CD4-positive, alpha-beta T cell (primary cell): ENCODE results near the gene BOLA1. TPM values are rescaled to one million over a fixed set of nuclear protein-coding genes. Genes with fewer than 3 reads are reported as not detected.
"Not testable (repeated sequence)": the region's sequence is repeated elsewhere in the genome, so short reads cannot be mapped to it uniquely, and the experiment has no call there.

ENCODE experiments used
- ATAC-seq: fragments of 200-7000 bp; cut with Tn5 transposase; one replicate; pipeline ENCODE4 v1.10.0; 2022; ENCODE audit warnings: mild to moderate bottlenecking; ENCODE audit not compliant: poor library complexity
- CTCF ChIA-PET: fragments of 350-600 bp; sonication (Branson Sonifier 250); formaldehyde crosslinking; loops from one replicate; lab custom pipeline; 2021; ENCODE audit warnings: antibody characterized with exemption, inconsistent platforms; lab: Charles Lee
- POLR2A ChIA-PET: fragments of 350-600 bp; sonication (Branson Sonifier 250); formaldehyde crosslinking; loops from one replicate; lab custom pipeline; 2021; ENCODE audit warnings: antibody characterized with exemption, inconsistent platforms; lab: Charles Lee
- DNase-seq, 14 experiments: peaks; one replicate each; pipeline ENCODE4 v3.0.0-alpha.2; 2013 to 2020; ENCODE audit warnings: mixed read lengths in 2 of 14
- H3K27ac ChIP-seq, 2 donors: one replicate each; pipeline versions ENCODE4 v1.5.1 to v1.7.0; 2013; ENCODE audit warnings: low read length in 2 of 2, low read depth in 1 of 2, mild to moderate bottlenecking in 1 of 2
- H3K27me3 ChIP-seq, 2 experiments: 1 replicate in 1 of 2; 2 replicates in 1 of 2; pipeline versions ENCODE4 v1.6.1 to v1.7.0; 2013; ENCODE audit warnings: low read length in 2 of 2, control low read depth in 1 of 2, mild to moderate bottlenecking in 1 of 2, moderate library complexity in 1 of 2; ENCODE audit not compliant: insufficient read depth in 2 of 2, control insufficient read depth in 1 of 2
- H3K36me3 ChIP-seq: one replicate; pipeline ENCODE4 v1.6.1; 2013; ENCODE audit warnings: low read length, control low read depth; ENCODE audit not compliant: insufficient read depth
- H3K4me1 ChIP-seq: one replicate; pipeline ENCODE4 v1.6.1; 2013; ENCODE audit warnings: low read length, control low read depth; ENCODE audit not compliant: insufficient read depth
- H3K4me3 ChIP-seq: one replicate; pipeline ENCODE4 v1.5.1; 2013; ENCODE audit warnings: mild to moderate bottlenecking, low read length, moderate library complexity
- H3K9me3 ChIP-seq, 2 experiments: 1 replicate in 1 of 2; 2 replicates in 1 of 2; pipeline versions ENCODE4 v1.6.1 to v1.7.0; 2013; ENCODE audit warnings: low read length in 2 of 2, mild to moderate bottlenecking in 2 of 2, control low read depth in 1 of 2, moderate library complexity in 1 of 2; ENCODE audit not compliant: control insufficient read depth in 1 of 2, insufficient read depth in 1 of 2
- H3K27ac Mint-ChIP-seq: one replicate; pipeline ENCODE4 v1.8.0; 2020; ENCODE audit warnings: mixed read lengths
- H3K27me3 Mint-ChIP-seq: one replicate; pipeline ENCODE4 v1.8.0; 2021; ENCODE audit warnings: mixed read lengths
- H3K36me3 Mint-ChIP-seq: one replicate; pipeline ENCODE4 v1.8.0; 2021; ENCODE audit warnings: low read depth, mixed read lengths
- H3K4me1 Mint-ChIP-seq: one replicate; pipeline ENCODE4 v1.8.0; 2021; ENCODE audit warnings: low read depth, mixed read lengths
- H3K4me3 Mint-ChIP-seq: one replicate; pipeline ENCODE4 v1.8.0; 2020; ENCODE audit warnings: mild to moderate bottlenecking, mixed read lengths
- H3K9me3 Mint-ChIP-seq: one replicate; pipeline ENCODE4 v1.8.0; 2020; ENCODE audit warnings: mixed read lengths
- intact Hi-C, 2 experiments: fragments of 100-400 bp; cut with DNase I in 1 of 2; cut with micrococcal nuclease in 1 of 2; formaldehyde crosslinking; loops; one replicate each; pipeline versions ENCODE4 v1.15.1 to v1.9.0; 2023 to 2025; cut with DNase I, micrococcal nuclease
- total RNA-seq, 174 experiments: library from RNA in 2 of 174; stranded (reverse) in 2 of 174; gene quantifications; one replicate each; pipeline ENCODE4 v1.2.3 and lab custom pipeline; 2021 to 2026
- TF ChIP-seq, protein P1 (sequence below): fragments of 200-600 bp; IDR thresholded peaks from one replicate; pipeline ENCODE4 v1.8.0; 2022; ENCODE audit warnings: antibody characterized with exemption, mild to moderate bottlenecking

The BOLA1 gene
- total RNA-seq, 2 experiments from 2014 or later, result 4.6 to 6.4 TPM

DNA sequence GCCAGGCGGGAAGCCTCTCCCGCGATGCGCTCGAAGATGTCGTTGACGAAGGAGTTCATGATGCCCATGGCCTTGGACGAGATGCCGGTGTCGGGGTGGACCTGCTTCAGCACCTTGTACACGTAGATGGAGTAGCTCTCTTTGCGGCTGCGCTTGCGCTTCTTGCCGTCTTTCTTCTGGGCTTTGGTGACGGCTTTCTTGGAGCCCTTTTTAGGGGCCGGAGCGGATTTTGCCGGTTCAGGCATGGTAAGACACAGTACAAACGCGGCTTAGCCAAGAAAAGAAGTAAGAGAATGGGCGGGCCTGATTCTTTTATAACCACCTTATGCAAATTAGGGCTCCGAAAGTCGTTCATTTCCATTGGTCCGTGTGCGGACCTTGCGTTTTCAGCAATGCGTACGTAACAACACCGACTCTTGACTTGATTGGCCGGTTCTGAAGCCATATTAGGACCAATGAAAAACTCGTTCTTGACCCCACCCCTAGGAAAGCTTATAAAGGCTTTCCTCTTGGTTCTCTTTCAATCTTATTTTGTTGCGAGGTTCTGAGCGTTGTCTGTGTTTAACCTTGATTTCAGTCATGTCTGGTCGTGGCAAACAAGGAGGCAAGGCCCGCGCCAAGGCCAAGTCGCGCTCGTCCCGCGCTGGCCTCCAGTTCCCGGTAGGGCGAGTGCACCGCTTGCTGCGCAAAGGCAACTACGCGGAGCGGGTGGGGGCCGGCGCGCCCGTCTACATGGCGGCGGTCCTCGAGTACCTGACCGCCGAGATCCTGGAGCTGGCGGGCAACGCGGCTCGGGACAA, 12.8 kb upstream of the BOLA1 start:
- Histone ChIP-seq H3K27me3 (no peaks in the 10 kb centered on the region), H3K9me3 (peaks cover 0 to 3% of the 10 kb centered on the region in 2 experiments), H3K4me3 (peak overlapping the region; percentile 87), H3K36me3 (no peaks in the 10 kb centered on the region), H3K27ac (peak overlapping the region; percentile 91 to 96), H3K4me1 (peaks cover 31% of the 10 kb centered on the region)
- H3K4me3 Mint-ChIP-seq, result no peak overlapping the region
- ChIA-PET CTCF (interaction anchor here (1.2 to 1.8 kb wide), 3 partner anchors 13 to 43 kb away, joined by 4 to 5 read pairs (median 4); partner anchors contain the start of gene BOLA1), POLR2A (interaction anchor here (0.6 to 6.7 kb wide), 53 partner anchors 9 to 1589 kb away, joined by 3 to 259 read pairs (median 10); partner anchors contain the start of genes ANP32E, APH1A, BOLA1 and CERS2)
- peaks cover 10% of the 10 kb centered on the region for H3K4me1 Mint-ChIP-seq
- no peaks in the 10 kb centered on the region for H3K27me3 Mint-ChIP-seq
- H3K36me3 Mint-ChIP-seq, result no peaks in the 10 kb centered on the region
- intact Hi-C loops, result no loop called here
- no peaks in the 10 kb centered on the region for H3K9me3 Mint-ChIP-seq
- ATAC-seq, result peak; percentile 65
- peak; percentile 67 to 98 (median 82) for DNase-seq
- H3K27ac Mint-ChIP-seq, result no peak overlapping the region
- TF ChIP-seq, protein P1, sequence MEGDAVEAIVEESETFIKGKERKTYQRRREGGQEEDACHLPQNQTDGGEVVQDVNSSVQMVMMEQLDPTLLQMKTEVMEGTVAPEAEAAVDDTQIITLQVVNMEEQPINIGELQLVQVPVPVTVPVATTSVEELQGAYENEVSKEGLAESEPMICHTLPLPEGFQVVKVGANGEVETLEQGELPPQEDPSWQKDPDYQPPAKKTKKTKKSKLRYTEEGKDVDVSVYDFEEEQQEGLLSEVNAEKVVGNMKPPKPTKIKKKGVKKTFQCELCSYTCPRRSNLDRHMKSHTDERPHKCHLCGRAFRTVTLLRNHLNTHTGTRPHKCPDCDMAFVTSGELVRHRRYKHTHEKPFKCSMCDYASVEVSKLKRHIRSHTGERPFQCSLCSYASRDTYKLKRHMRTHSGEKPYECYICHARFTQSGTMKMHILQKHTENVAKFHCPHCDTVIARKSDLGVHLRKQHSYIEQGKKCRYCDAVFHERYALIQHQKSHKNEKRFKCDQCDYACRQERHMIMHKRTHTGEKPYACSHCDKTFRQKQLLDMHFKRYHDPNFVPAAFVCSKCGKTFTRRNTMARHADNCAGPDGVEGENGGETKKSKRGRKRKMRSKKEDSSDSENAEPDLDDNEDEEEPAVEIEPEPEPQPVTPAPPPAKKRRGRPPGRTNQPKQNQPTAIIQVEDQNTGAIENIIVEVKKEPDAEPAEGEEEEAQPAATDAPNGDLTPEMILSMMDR, result no peak

DNA sequence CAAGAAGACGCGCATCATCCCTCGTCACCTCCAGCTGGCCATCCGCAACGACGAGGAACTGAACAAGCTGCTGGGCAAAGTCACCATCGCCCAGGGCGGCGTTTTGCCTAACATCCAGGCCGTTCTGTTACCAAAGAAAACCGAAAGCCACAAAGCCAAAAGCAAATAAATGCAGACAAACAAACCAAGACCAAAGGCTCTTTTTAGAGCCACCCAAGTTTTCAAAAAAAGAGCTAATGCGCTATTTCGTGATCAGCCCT, 12.2 kb upstream of the BOLA1 start:
- H3K27me3 Mint-ChIP-seq, H3K36me3 ChIP-seq, ATAC-seq, H3K9me3 Mint-ChIP-seq, intact Hi-C loops, H3K9me3 ChIP-seq, H3K27me3 ChIP-seq, DNase-seq, H3K36me3 Mint-ChIP-seq, H3K27ac Mint-ChIP-seq, H3K4me1 Mint-ChIP-seq, H3K4me3 Mint-ChIP-seq: not testable (repeated sequence)
- ChIA-PET CTCF (interaction anchor here (1.2 to 1.8 kb wide), 3 partner anchors 13 to 43 kb away, joined by 4 to 5 read pairs (median 4); partner anchors contain the start of gene BOLA1), POLR2A (interaction anchor here (0.6 to 6.7 kb wide), 49 partner anchors 7 to 1088 kb away, joined by 3 to 259 read pairs (median 11); partner anchors contain the start of genes ANP32E, APH1A, BOLA1 and CERS2)
- H3K27ac ChIP-seq, result peak overlapping the region; percentile 91 to 96
- H3K4me1 ChIP-seq, result peaks cover 31% of the 10 kb centered on the region
- H3K4me3 ChIP-seq, result peak overlapping the region; percentile 87

DNA sequence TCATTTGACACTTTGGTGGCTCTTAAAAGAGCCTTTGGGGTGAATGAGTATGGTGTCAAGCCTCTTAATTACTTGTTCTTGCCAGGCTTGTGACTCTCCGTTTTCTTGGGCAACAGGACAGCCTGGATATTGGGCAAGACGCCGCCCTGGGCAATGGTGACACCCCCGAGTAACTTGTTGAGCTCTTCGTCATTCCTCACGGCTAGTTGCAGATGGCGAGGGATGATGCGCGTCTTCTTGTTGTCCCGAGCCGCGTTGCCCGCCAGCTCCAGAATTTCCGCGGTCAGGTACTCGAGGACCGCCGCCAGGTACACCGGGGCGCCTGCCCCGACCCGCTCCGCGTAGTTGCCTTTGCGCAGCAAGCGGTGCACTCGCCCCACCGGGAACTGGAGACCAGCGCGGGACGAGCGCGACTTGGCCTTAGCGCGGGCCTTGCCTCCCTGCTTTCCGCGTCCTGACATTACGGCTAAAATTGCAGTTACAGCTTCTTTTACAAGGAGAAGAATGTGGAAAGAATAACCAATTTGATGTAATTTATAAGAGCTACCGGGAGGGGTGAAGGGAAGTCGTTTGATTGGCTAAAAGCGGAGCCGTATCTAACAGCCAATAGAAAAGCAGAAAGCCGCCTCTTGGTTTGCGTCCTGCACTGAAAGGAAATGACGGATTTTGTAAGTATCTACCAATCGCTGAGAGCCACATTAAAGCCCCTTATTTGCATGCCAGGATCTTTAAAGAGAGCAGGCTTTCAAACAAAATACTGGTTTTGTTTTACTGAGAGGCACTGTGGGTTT, 11.7 kb upstream of the BOLA1 start:
- peak; percentile 65 for ATAC-seq
- Mint-ChIP-seq H3K9me3 (no peaks in the 10 kb centered on the region), H3K4me1 (no peaks in the 10 kb centered on the region), H3K27ac (no peak overlapping the region), H3K4me3 (no peak overlapping the region), H3K36me3 (no peaks in the 10 kb centered on the region), H3K27me3 (no peaks in the 10 kb centered on the region)
- peak; percentile 47 to 98 (median 70) for DNase-seq
- Histone ChIP-seq H3K36me3 (no peaks in the 10 kb centered on the region), H3K27me3 (no peaks in the 10 kb centered on the region), H3K9me3 (peaks cover 0 to 3% of the 10 kb centered on the region in 2 experiments), H3K4me3 (peak overlapping the region; percentile 87), H3K27ac (peak overlapping the region; percentile 91 to 96), H3K4me1 (peaks cover 31% of the 10 kb centered on the region)
- ChIA-PET POLR2A (interaction anchor here (0.6 to 6.7 kb wide), 60 partner anchors 8 to 1394 kb away, joined by 3 to 259 read pairs (median 7); partner anchors contain the start of genes ANP32E, APH1A, BOLA1 and CERS2), CTCF (interaction anchor here (1.2 to 1.8 kb wide), 6 partner anchors 9 to 299 kb away, joined by 3 to 6 read pairs (median 4); partner anchors contain the start of gene BOLA1)
- TF ChIP-seq, protein P1, result no peak
- intact Hi-C loops, result loop anchor here (1.0 to 2.0 kb wide), 4 partner anchors 12 to 163 kb away; partner anchors contain the start of genes BOLA1 (in 2 of the 2) and SF3B4 (in 2 of the 2)
